Erythroblast (primary cell): ENCODE measurements around the gene IQCK.

Experiments used
- GATA1 ChIP-seq: IDR thresholded peaks from 2 replicates; pipeline ENCODE4 v1.6.1; 2011; ENCODE audit warnings: low read depth, mild to moderate bottlenecking, control low read depth, low read length, moderate library complexity
- POLR2A ChIP-seq: IDR thresholded peaks from 2 replicates; pipeline ENCODE4 v1.6.1; 2011; ENCODE audit warnings: mild to moderate bottlenecking, low read length

DNA sequence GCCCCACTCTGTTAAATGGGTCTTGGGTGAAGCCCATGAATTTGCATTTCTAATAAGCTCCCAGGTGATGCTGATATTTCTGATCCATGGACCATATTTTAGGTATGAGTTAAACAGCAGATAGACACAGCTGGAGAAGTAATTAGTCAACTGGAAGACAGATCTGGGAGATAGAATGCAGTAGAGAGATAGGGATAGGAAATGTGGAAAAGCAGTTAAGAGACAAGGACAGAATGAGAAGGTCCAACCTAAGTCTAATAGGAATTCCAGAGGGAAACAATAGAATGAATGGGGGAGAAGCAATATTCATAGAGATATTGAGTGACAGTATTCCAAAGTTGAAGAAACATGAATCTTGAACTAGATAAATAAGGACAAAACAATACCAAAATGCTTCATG, 94.9 kb downstream of the IQCK start:
- TF ChIP-seq POLR2A (no peak), GATA1 (no peak)
